H9 (cell line): ENCODE data around the gene BPIFB2. TPM values are rescaled to one million over a fixed set of nuclear protein-coding genes. Genes with fewer than 3 reads are reported as not detected.

ENCODE experiments used
- DNase-seq: peaks from one replicate; pipeline ENCODE4 v3.0.0-alpha.2; 2017
- H2AFZ ChIP-seq: one replicate; pipeline ENCODE4 v1.6.1; 2013; ENCODE audit warnings: mild to moderate bottlenecking, low read length, control low read depth, moderate library complexity
- H2AK5ac ChIP-seq: 2 replicates; pipeline ENCODE4 v1.6.1; 2013; ENCODE audit warnings: low read length, control low read depth, mixed read lengths; ENCODE audit not compliant: insufficient read length
- H2BK120ac ChIP-seq: one replicate; pipeline ENCODE4 v1.6.1; 2013; ENCODE audit warnings: low read depth, mild to moderate bottlenecking, low read length, control low read depth, inconsistent platforms; ENCODE audit not compliant: poor library complexity, severe bottlenecking
- H2BK12ac ChIP-seq: 2 replicates; pipeline ENCODE4 v1.6.1; 2013; ENCODE audit warnings: low read length, control low read depth, mixed read lengths, low read depth; ENCODE audit not compliant: insufficient read length
- H2BK15ac ChIP-seq: 2 replicates; pipeline ENCODE4 v1.6.1; 2013; ENCODE audit warnings: low read depth, low read length, control low read depth
- H2BK20ac ChIP-seq: one replicate; pipeline ENCODE4 v1.6.1; 2013; ENCODE audit warnings: low read depth, mild to moderate bottlenecking, low read length, control low read depth, inconsistent platforms; ENCODE audit not compliant: poor library complexity, severe bottlenecking
- H2BK5ac ChIP-seq: 2 replicates; pipeline ENCODE4 v1.6.1; 2013; ENCODE audit warnings: low read length, control low read depth, mixed read lengths; ENCODE audit not compliant: insufficient read length
- H3K14ac ChIP-seq: 2 replicates; pipeline ENCODE4 v1.6.1; 2013; ENCODE audit warnings: low read length, control low read depth; ENCODE audit not compliant: insufficient read depth
- H3K18ac ChIP-seq: 2 replicates; pipeline ENCODE4 v1.6.1; 2013; ENCODE audit warnings: low read depth, mild to moderate bottlenecking, mixed read lengths, low read length, control low read depth; ENCODE audit not compliant: insufficient read length
- H3K23ac ChIP-seq: 2 replicates; pipeline ENCODE4 v1.6.1; 2013; ENCODE audit warnings: low read length, control low read depth, mixed read lengths, low read depth; ENCODE audit not compliant: insufficient read length
- H3K23me2 ChIP-seq: 2 replicates; pipeline ENCODE4 v1.6.1; 2013; ENCODE audit warnings: low read depth, mild to moderate bottlenecking, mixed read lengths, low read length, control low read depth; ENCODE audit not compliant: insufficient read length, poor library complexity, severe bottlenecking
- H3K27ac ChIP-seq: 2 replicates; pipeline ENCODE4 v1.5.1; 2013; ENCODE audit warnings: low read length, control low read depth, mixed read lengths, low read depth; ENCODE audit not compliant: insufficient read length
- H3K27me3 ChIP-seq: 2 replicates; pipeline ENCODE4 v1.6.1; 2013; ENCODE audit warnings: low read length, control low read depth, inconsistent platforms; ENCODE audit not compliant: insufficient read depth
- H3K4ac ChIP-seq: 2 replicates; pipeline ENCODE4 v1.6.1; 2013; ENCODE audit warnings: low read depth, mild to moderate bottlenecking, control low read depth, inconsistent platforms, low read length, moderate library complexity
- H3K4me1 ChIP-seq: 2 replicates; pipeline ENCODE4 v1.6.1; 2013; ENCODE audit warnings: low read length, control low read depth, inconsistent platforms; ENCODE audit not compliant: insufficient read depth
- H3K4me2 ChIP-seq: 2 replicates; pipeline ENCODE4 v1.6.1; 2013; ENCODE audit warnings: low read length, control low read depth, mixed read lengths; ENCODE audit not compliant: insufficient read length, insufficient read depth
- H3K56ac ChIP-seq: 2 replicates; pipeline ENCODE4 v1.6.1; 2013; ENCODE audit warnings: low read depth, mild to moderate bottlenecking, mixed read lengths, low read length, control low read depth; ENCODE audit not compliant: insufficient read length
- H3K79me1 ChIP-seq: 2 replicates; pipeline ENCODE4 v1.6.1; 2013; ENCODE audit warnings: low read depth, mild to moderate bottlenecking, moderate library complexity, low read length, control low read depth, inconsistent platforms; ENCODE audit not compliant: insufficient read depth, poor library complexity, severe bottlenecking
- H3K79me2 ChIP-seq: 2 replicates; pipeline ENCODE4 v1.6.1; 2013; ENCODE audit warnings: low read length, control low read depth, inconsistent platforms; ENCODE audit not compliant: insufficient read depth
- H3K9ac ChIP-seq: 2 replicates; pipeline ENCODE4 v1.6.1; 2013; ENCODE audit warnings: low read length, control low read depth, mixed read lengths; ENCODE audit not compliant: insufficient read length; ENCODE audit errors: extremely low read depth
- H3K9me3 ChIP-seq: one replicate; pipeline ENCODE4 v1.6.1; 2013; ENCODE audit warnings: low read depth, low read length, inconsistent platforms; ENCODE audit not compliant: control insufficient read depth
- H3T11ph ChIP-seq: one replicate; pipeline ENCODE4 v1.6.1; 2013; ENCODE audit warnings: mild to moderate bottlenecking, low read length, control low read depth, inconsistent platforms
- H4K20me1 ChIP-seq: one replicate; pipeline ENCODE4 v1.6.1; 2013; ENCODE audit not compliant: control insufficient read depth, insufficient read length, insufficient read depth
- H4K5ac ChIP-seq: 2 replicates; pipeline ENCODE4 v1.6.1; 2013; ENCODE audit warnings: low read depth, mild to moderate bottlenecking, mixed read lengths, low read length, control low read depth; ENCODE audit not compliant: insufficient read length
- H4K8ac ChIP-seq: replicated peaks from 2 replicates; pipeline ENCODE4 v1.6.1; 2013; ENCODE audit warnings: low read length, control low read depth, mixed read lengths, low read depth; ENCODE audit not compliant: insufficient read length
- H4K91ac ChIP-seq: 2 replicates; pipeline ENCODE4 v1.6.1; 2013; ENCODE audit warnings: low read depth, mild to moderate bottlenecking, moderate library complexity, mixed read lengths, low read length, control low read depth; ENCODE audit not compliant: insufficient read length
- H3K27ac Mint-ChIP-seq, 3 experiments: 2 replicates in 2 of 3; 3 replicates in 1 of 3; pipeline ENCODE4 v1.8.0; 2020 to 2021; ENCODE audit warnings: mixed read lengths in 3 of 3, mild to moderate bottlenecking in 1 of 3, moderate library complexity in 1 of 3
- H3K27me3 Mint-ChIP-seq: 2 replicates; pipeline ENCODE4 v1.8.0; 2021; ENCODE audit warnings: low read depth, mild to moderate bottlenecking, moderate library complexity, mixed read lengths
- H3K36me3 Mint-ChIP-seq, 3 experiments: 2 replicates in 2 of 3; 3 replicates in 1 of 3; pipeline ENCODE4 v1.8.0; 2020 to 2021; ENCODE audit warnings: low read depth in 3 of 3, mixed read lengths in 3 of 3; ENCODE audit not compliant: insufficient read depth in 1 of 3
- H3K4me1 Mint-ChIP-seq, 2 experiments: 2 replicates each; pipeline ENCODE4 v1.8.0; 2020; ENCODE audit warnings: mixed read lengths in 2 of 2
- H3K4me3 Mint-ChIP-seq, 2 experiments: 2 replicates in 1 of 2; 3 replicates in 1 of 2; pipeline ENCODE4 v1.8.0; 2020 to 2021; ENCODE audit warnings: mild to moderate bottlenecking in 2 of 2, mixed read lengths in 2 of 2, moderate library complexity in 1 of 2
- H3K9me3 Mint-ChIP-seq, 2 experiments: 2 replicates in 1 of 2; 3 replicates in 1 of 2; pipeline ENCODE4 v1.8.0; 2020; ENCODE audit warnings: mild to moderate bottlenecking in 2 of 2, mixed read lengths in 2 of 2, moderate library complexity in 1 of 2
- WGBS: extraction: QIAGEN DNeasy Blood & Tissue Kit; methylation state at CpG from one replicate; pipeline ENCODE4 v1.1.7; 2013; ENCODE audit warnings: missing lambda C conversion rate, low lambda C conversion rate, mixed read lengths; ENCODE audit not compliant: insufficient read length; ENCODE audit errors: extremely low coverage; 5-methylcytosine and 5-hydroxymethylcytosine counted together
- total RNA-seq: library from RNA; stranded (reverse); gene quantifications from 2 replicates; pipeline ENCODE4 v1.2.1, GENCODE V29; 2021
- TF ChIP-seq, protein P1 (sequence below): fragments of 200-600 bp; sonication (generic); conservative IDR thresholded peaks from 3 replicates; pipeline ENCODE4 v1.8.0; 2021; ENCODE audit warnings: antibody characterized with exemption, mild to moderate bottlenecking

BPIFB2 gene
- total RNA-seq, 1 experiment from 2014 or later = not detected

DNA sequence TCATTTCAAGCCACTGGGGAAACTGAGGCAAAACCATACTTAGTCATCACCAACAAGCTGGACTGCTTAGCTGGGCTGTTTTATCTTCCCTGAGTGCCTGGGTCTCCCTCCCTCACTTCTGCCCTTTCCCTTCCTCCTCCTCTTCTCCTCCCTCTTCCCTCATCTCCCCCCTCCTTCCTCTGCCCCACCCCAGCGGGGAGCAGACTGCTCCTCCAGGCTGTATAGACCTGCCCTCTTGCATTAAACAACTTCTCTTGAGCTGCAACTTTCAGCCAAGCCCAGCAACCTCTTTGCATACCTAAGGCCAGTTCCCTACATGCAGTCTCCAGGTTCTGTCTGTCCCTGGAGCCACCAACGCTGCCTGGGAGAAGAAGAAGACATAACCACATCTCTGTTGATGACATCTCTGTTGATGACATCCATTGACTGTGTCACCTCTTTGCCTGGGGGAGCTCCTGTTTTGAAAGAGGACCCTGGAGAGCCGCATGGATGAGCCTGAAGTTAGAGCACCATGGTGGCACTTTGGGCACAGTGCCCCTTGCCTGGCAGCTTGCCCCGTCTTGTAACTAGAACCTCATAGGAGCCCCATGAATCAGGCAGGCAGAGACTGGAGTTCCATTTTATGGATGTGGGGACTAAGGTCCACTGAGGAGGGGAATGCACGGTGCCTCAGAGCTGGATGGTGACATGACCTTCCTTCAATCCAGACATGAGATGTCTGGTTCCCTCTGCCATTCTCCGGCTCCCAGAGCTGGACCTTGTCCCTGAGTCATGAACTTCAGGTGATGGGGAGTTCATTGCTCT, 16.1 kb downstream of the BPIFB2 start:
- Histone ChIP-seq H3K4ac (no peak overlapping the region), H2BK5ac (no peak overlapping the region), H3K4me1 (no peaks in the 10 kb centered on the region), H3K27ac (no peak overlapping the region), H3K27me3 (no peaks in the 10 kb centered on the region), H2BK15ac (no peak overlapping the region), H4K5ac (no peak overlapping the region), H4K91ac (no peak overlapping the region), H3K9me3 (no peaks in the 10 kb centered on the region), H3K4me2 (no peak overlapping the region), H3K56ac (no peak overlapping the region), H3K23me2 (no peaks in the 10 kb centered on the region), H2AFZ (no peak overlapping the region), H4K8ac (no peak overlapping the region), H2BK120ac (no peak overlapping the region), H3T11ph (no peak overlapping the region), H3K23ac (no peak overlapping the region), H3K18ac (no peak overlapping the region), H2AK5ac (no peak overlapping the region), H3K79me2 (no peaks in the 10 kb centered on the region), H3K14ac (no peak overlapping the region), H2BK20ac (no peak overlapping the region), H2BK12ac (no peak overlapping the region), H4K20me1 (no peaks in the 10 kb centered on the region), H3K79me1 (no peaks in the 10 kb centered on the region), H3K9ac (no peak overlapping the region)
- DNase-seq = no peak
- Mint-ChIP-seq H3K27me3 (peaks cover 6% of the 10 kb centered on the region), H3K36me3 (no peaks in the 10 kb centered on the region), H3K27ac (no peak overlapping the region), H3K9me3 (no peaks in the 10 kb centered on the region), H3K4me3 (no peak overlapping the region), H3K4me1 (peaks cover 2 to 3% of the 10 kb centered on the region in 2 experiments; a peak in 3 of 4 replicates)
- TF ChIP-seq, protein P1, sequence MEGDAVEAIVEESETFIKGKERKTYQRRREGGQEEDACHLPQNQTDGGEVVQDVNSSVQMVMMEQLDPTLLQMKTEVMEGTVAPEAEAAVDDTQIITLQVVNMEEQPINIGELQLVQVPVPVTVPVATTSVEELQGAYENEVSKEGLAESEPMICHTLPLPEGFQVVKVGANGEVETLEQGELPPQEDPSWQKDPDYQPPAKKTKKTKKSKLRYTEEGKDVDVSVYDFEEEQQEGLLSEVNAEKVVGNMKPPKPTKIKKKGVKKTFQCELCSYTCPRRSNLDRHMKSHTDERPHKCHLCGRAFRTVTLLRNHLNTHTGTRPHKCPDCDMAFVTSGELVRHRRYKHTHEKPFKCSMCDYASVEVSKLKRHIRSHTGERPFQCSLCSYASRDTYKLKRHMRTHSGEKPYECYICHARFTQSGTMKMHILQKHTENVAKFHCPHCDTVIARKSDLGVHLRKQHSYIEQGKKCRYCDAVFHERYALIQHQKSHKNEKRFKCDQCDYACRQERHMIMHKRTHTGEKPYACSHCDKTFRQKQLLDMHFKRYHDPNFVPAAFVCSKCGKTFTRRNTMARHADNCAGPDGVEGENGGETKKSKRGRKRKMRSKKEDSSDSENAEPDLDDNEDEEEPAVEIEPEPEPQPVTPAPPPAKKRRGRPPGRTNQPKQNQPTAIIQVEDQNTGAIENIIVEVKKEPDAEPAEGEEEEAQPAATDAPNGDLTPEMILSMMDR = no peak
- WGBS = no CpG with 5 or more reads among the region's 6 CpGs
